NCI-H1417 treated with DMSO at 0.1 percent for 48 hours (cell line): ENCODE results near the gene ATP6AP1.
A peak's percentile ranks its signal among the peaks of the same experiment; 100 is the strongest.
"Not testable (repeated sequence)": the region's sequence is repeated elsewhere in the genome, so short reads cannot be mapped to it uniquely, and the experiment has no call there.

ENCODE experiments used
- DNase-seq: peaks from one replicate; lab custom pipeline; 2025; lab: John Stamatoyannopoulos, UW

ATP6AP1 gene

GRCh38 chrX:154428176-154429171 is at the start of gene ATP6AP1:
Gene ATP6AP1 (plus strand): TSS chrX:154428677. CDS start chrX:154428693, 16 bp downstream.
- DNase-seq: peak; percentile 63

- DNase-seq: peak; percentile 94
These were observed 49.5 kb upstream of the ATP6AP1 start, which contains the start of gene EMD for GRCh38 chrX:154378799-154379568. Gene EMD (plus strand): TSS chrX:154379295. CDS start chrX:154379485, 190 bp downstream.

GRCh38 chrX:154379569-154379951 is 48.9 kb upstream of the ATP6AP1 start:
- DNase-seq: no peak

GRCh38 chrX:154380153-154380552 is 48.3 kb upstream of the ATP6AP1 start:
- DNase-seq: no peak

- no peak for DNase-seq
These were observed 47.7 kb upstream of the ATP6AP1 start for GRCh38 chrX:154380787-154381186.

GRCh38 chrX:154381271-154381670 is 47.2 kb upstream of the ATP6AP1 start:
- DNase-seq: no peak

- no peak for DNase-seq
These were observed 45.9 kb upstream of the ATP6AP1 start for GRCh38 chrX:154382483-154383069.

- DNase-seq: no peak
These were observed 44.9 kb upstream of the ATP6AP1 start for GRCh38 chrX:154383359-154384283.

- DNase-seq: no peak
These were observed 44.1 kb upstream of the ATP6AP1 start for GRCh38 chrX:154384284-154384892.

GRCh38 chrX:154388094-154388493 is 40.4 kb upstream of the ATP6AP1 start:
- not testable (repeated sequence) for DNase-seq

- DNase-seq: not testable (repeated sequence)
These were observed 39.8 kb upstream of the ATP6AP1 start for GRCh38 chrX:154388649-154389048.

- not testable (repeated sequence) for DNase-seq
These were observed 38.4 kb upstream of the ATP6AP1 start for GRCh38 chrX:154389812-154390747.

- DNase-seq: not testable (repeated sequence)
These were observed 32.1 kb upstream of the ATP6AP1 start for GRCh38 chrX:154396363-154396762.

- DNase-seq: no peak
These were observed 31.2 kb upstream of the ATP6AP1 start for GRCh38 chrX:154396973-154397887.

GRCh38 chrX:154397888-154398667 is 30.4 kb upstream of the ATP6AP1 start, which contains the start of gene RPL10:
Gene RPL10 (plus strand): TSS chrX:154398377. CDS start chrX:154398520, 143 bp downstream.
- DNase-seq: peak; percentile 69

GRCh38 chrX:154398668-154399526 is 29.6 kb upstream of the ATP6AP1 start:
- peak; percentile 19 for DNase-seq
